ENCODE data around the gene CAMTA1. TPM values are rescaled to one million over a fixed set of nuclear protein-coding genes. Genes with fewer than 3 reads are reported as not detected.
A peak's percentile ranks its signal among the peaks of the same experiment; 100 is the strongest.

The CAMTA1 gene
- total RNA-seq, 1 donor from 2014 or later = 81.6 TPM

DNA sequence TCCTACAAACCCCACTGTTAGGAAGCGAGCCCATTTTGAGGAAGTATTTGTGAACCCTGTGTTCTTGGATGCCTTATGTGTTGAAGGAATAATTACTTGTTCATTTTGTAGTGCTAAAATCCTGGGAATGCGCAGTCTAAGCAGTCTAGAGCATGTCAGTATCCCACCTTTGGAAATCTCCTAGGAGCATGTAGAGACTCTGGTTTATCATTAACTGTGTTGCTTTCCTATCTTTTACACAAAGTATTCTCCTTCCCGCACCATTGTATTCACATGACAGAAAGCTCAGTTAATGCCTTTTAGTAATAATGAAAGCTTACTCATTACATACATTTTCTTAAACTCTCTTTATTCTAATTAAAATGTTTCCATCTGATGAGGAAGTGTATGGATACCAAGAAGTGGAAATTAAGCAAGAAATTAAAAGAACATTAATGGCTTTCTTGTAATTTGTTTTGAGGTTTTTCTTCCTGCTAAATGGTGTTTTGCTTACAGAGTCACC lies 99.4 kb downstream of the CAMTA1 start:
- no peak for TF ChIP-seq CTCF (IDR thresholded peaks at IDR 0.05)
- DNase-seq (ENCODE audit: extremely low spot score, unreplicated experiment) = no peak
- no peaks in the 10 kb centered on the region for H3K27me3 Mint-ChIP-seq (ENCODE audit: unreplicated experiment)
- H3K36me3 Mint-ChIP-seq (ENCODE audit: unreplicated experiment) = peaks cover 4% of the 10 kb centered on the region
- no peaks in the 10 kb centered on the region for H3K9me3 Mint-ChIP-seq (ENCODE audit: unreplicated experiment)
- no peak overlapping the region for H3K27ac Mint-ChIP-seq (ENCODE audit: unreplicated experiment)
- no peak overlapping the region for H3K4me3 Mint-ChIP-seq (ENCODE audit: unreplicated experiment)
- H3K4me1 Mint-ChIP-seq (ENCODE audit: unreplicated experiment) = peaks cover 18% of the 10 kb centered on the region

GRCh38 chr1:6885426-6885825 lies 100.2 kb downstream of the CAMTA1 start:
- H3K4me3 Mint-ChIP-seq (ENCODE audit: unreplicated experiment) = no peak overlapping the region
- no peak for TF ChIP-seq CTCF (IDR thresholded peaks at IDR 0.05)
- no peak overlapping the region for H3K27ac Mint-ChIP-seq (ENCODE audit: unreplicated experiment)
- peaks cover 22% of the 10 kb centered on the region for H3K4me1 Mint-ChIP-seq (ENCODE audit: unreplicated experiment)
- H3K36me3 Mint-ChIP-seq (ENCODE audit: unreplicated experiment) = peaks cover 4% of the 10 kb centered on the region
- H3K9me3 Mint-ChIP-seq (ENCODE audit: unreplicated experiment) = no peaks in the 10 kb centered on the region
- DNase-seq (ENCODE audit: extremely low spot score, unreplicated experiment) = no peak
- no peaks in the 10 kb centered on the region for H3K27me3 Mint-ChIP-seq (ENCODE audit: unreplicated experiment)

- Mint-ChIP-seq H3K36me3 (ENCODE audit: unreplicated experiment) (peaks cover 4% of the 10 kb centered on the region), H3K27me3 (ENCODE audit: unreplicated experiment) (no peaks in the 10 kb centered on the region), H3K4me1 (ENCODE audit: unreplicated experiment) (peaks cover 22% of the 10 kb centered on the region), H3K27ac (ENCODE audit: unreplicated experiment) (no peak overlapping the region), H3K4me3 (ENCODE audit: unreplicated experiment) (no peak overlapping the region), H3K9me3 (ENCODE audit: unreplicated experiment) (no peaks in the 10 kb centered on the region)
- no peak for TF ChIP-seq CTCF (IDR thresholded peaks at IDR 0.05)
- DNase-seq (ENCODE audit: extremely low spot score, unreplicated experiment) = no peak
Measured at GRCh38 chr1:6886523-6886922, 101.3 kb downstream of the CAMTA1 start.

GRCh38 chr1:6888268-6888667 lies 103.0 kb downstream of the CAMTA1 start:
- no peaks in the 10 kb centered on the region for H3K27me3 Mint-ChIP-seq (ENCODE audit: unreplicated experiment)
- peaks cover 4% of the 10 kb centered on the region for H3K36me3 Mint-ChIP-seq (ENCODE audit: unreplicated experiment)
- DNase-seq (ENCODE audit: extremely low spot score, unreplicated experiment) = no peak
- no peak for TF ChIP-seq CTCF (IDR thresholded peaks at IDR 0.05)
- H3K4me1 Mint-ChIP-seq (ENCODE audit: unreplicated experiment) = peaks cover 22% of the 10 kb centered on the region
- no peak overlapping the region for H3K4me3 Mint-ChIP-seq (ENCODE audit: unreplicated experiment)
- H3K27ac Mint-ChIP-seq (ENCODE audit: unreplicated experiment) = peak overlapping the region; percentile 24
- H3K9me3 Mint-ChIP-seq (ENCODE audit: unreplicated experiment) = no peaks in the 10 kb centered on the region

DNA sequence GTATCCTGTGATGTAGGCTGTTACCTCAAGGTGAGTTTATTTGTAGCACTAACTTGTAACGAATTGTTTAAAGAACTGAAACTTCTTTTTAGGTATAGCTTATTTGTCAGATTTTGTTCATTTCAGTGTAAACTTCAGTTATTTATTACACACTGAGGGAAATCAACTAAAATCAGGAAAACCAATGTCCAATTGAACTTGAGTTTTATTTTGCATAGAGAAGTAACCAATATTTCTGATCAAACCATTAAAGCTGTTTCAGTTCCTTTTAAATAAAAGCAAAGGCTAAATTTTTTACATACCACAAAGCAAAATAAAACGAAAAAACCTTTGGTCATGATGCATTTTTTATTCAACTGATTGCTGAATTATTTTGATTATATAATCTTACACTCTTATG lies 103.6 kb downstream of the CAMTA1 start:
- Mint-ChIP-seq H3K4me3 (ENCODE audit: unreplicated experiment) (no peak overlapping the region), H3K36me3 (ENCODE audit: unreplicated experiment) (peaks cover 4% of the 10 kb centered on the region), H3K4me1 (ENCODE audit: unreplicated experiment) (peaks cover 22% of the 10 kb centered on the region), H3K27me3 (ENCODE audit: unreplicated experiment) (no peaks in the 10 kb centered on the region), H3K9me3 (ENCODE audit: unreplicated experiment) (no peaks in the 10 kb centered on the region), H3K27ac (ENCODE audit: unreplicated experiment) (no peak overlapping the region)
- TF ChIP-seq CTCF (IDR thresholded peaks at IDR 0.05) = no peak
- DNase-seq (ENCODE audit: extremely low spot score, unreplicated experiment) = no peak
